Skin of body (tissue), 2 donors: ENCODE measurements around the gene DMAC1. TPM values are rescaled to one million over a fixed set of nuclear protein-coding genes. Genes with fewer than 3 reads are reported as not detected.

Experiments
- DNase-seq: peaks from one replicate; lab custom pipeline; 2025; lab: John Stamatoyannopoulos, UW
- total RNA-seq: library from RNA; depleted of rRNA; stranded (reverse); fragments of >200 nt; gene quantifications from one replicate; pipeline ENCODE4 v1.2.3, GENCODE V29; 2014

Gene DMAC1
- total RNA-seq, 1 donor from 2014 or later = 9.5 TPM

DNA sequence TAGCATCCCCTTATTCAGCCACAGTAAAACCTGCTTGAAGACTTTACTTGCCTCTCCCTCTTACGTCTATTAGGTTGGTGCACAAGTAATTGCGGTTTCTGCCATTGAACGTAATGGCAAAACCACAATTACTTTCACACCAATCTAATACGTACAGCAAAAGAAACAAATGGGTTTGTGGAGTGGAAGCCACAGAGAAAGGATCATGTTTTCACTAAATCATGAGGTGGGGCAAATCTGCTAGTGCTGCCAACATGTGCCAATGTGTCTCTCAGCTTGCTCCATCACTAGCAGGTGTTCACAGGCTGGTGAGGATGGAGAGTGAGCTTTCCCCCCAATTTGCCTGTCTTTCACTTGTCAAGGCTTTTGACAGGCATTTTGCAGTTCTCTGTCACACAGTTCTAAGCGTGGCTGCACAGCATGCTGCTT, 15.9 kb downstream of the DMAC1 start:
- no peak for DNase-seq

DNA sequence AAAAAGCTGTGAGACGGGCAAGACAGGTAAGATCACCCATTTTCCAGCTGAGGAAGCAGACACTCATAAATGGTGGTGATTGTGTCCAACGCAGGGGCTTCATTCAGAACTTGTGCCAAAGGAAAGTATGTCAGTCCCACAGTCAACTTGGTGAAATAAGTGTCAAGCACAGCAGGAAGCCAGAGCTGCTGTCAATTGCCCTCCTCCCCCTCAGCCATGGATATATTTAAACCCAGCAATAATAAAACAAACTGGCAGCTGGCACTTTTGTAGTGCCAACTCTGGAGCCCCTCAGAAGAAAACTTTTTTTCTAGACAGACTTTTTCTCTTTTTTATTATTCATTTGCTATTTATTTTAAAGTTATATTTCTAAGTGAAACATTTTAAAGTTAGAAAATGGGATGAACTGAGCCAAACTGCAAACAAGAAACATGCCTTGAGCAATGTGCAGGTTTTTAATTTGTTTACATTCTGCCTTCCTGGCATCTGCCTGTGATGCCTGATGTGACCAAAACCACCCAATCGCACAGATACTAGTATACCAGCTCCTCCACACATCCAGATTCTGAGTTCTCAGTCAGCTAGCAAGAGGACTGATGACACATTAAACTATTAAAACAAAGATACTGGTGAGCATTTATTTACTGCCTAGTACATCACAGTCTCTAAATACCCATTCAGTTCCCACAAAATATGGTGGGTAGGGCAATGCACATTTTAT, 17.0 kb downstream of the DMAC1 start:
- no peak for DNase-seq

DNA sequence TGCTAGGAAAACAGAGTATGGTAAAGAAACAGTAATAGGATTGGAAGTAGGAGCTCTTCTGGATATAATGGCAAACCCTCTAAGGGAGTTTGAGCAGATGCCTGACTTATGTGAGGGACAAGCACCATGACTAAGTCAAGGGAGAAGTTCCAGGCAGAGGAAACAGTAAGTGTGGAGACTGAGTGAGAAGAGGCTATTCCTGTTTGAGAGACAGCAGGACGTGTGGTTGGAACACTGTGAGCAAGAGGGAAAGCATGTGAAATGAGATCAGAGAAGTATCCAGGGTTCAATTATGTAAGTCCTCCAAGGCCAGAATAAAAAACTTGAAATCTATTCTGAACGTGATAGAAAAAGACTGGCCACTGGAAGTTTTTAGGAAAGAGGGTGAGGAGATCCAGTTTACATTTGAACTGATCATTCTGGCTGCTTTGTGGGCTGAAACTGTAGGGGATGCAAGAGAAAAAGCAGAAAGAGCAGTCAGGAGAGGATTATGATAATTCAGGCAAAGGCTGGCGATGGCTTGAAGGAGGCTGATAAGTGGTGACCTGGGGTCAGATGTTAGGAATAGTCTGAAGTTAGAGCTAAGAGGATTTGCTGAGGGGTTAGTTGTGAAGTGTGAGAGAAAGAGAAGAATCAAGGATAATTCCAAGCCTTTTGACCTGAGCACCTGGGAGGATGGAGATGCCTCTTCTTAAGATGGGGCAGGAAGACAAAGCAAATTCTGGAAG, 19.2 kb downstream of the DMAC1 start:
- no peak for DNase-seq

DNA sequence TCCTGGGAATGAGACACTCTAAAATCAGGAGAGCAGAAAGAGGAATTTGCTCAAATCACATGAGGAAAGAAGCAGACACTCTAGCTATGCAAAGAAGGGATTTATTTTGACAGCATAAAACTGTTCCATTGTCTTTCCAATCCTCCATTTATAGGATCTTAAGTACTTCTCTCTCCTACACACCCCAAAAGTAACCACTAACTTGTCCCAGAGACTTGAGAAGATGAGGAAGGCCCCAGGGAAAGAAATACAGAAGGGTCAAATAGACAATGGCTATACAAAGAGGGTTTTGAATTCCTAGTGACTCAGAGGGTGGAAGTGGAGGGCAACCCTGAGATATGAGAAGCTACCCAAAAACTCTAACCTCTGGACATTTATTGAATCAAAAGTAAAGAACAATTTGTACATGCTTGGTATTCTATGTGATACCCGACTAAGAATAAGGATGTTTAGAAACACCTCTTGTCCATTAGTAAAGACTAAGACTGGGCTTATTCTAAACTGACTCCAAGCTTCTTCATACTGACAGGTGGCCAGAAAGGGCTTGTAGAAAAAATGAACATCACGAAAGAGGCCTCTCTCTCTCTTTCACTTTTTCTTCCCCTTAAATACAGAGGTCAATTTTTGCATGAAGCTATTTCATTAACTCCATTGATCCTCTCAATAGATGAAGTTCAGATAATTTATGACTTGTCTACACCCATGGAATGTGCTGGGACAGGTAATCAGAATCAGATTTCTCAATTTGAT, 20.6 kb downstream of the DMAC1 start:
- DNase-seq = no peak

DNA sequence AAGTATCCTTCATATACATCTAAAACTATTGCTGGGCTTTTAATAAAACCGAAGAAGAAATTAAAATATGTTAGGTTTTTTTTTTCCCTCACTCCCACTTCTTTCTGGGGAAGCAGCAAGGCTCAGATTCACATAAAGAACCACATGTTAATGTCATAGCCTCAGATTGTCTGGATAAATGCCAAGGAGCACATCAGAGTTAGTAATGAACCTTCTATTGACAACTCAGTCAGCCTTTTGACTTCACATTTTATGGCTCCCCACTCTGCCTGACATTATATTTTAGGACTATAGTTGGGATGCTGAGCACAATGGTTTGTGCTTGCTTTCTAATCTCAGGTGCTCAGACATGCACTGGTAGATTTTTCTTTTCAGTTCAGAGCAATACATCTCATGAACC, 21.8 kb downstream of the DMAC1 start:
- DNase-seq = peak; percentile 42

DNA sequence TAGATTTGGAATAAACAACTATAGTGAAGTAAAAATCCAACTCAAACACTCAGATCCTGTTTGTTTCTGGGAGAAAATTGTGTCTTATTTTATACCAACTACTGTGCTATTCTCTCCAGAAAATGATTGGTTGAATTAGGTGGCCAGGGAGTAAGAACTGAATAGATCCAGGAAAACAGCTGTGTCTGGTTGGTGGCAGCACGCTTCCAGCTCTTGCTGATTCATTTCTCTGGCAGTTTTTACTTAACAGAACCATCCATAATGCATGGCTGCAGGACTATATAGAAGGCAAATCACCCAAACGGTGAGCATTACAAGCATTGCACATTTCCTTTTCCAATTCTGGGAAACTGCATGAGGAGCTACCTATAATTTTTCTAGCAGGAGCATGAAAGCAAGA, 29.5 kb downstream of the DMAC1 start:
- no peak for DNase-seq

DNA sequence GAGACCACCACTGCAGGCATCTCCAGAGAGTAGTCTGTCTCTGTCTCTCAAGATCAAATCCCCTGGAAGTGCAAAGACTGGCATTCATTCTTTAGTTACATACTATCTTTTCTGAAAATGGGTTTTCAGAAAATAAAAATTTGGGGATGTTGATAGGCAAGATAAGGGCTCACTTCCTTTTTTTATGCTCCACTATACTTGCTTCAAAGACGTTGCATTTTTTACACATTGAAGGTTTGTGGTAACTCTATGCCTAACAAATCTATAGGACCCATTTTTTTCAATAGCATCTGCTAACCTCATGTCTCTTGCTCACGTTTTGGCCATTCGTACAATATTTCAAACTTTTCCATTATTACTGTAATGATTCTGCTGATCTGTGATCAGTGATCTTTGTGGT, 37.0 kb downstream of the DMAC1 start:
- no peak for DNase-seq

DNA sequence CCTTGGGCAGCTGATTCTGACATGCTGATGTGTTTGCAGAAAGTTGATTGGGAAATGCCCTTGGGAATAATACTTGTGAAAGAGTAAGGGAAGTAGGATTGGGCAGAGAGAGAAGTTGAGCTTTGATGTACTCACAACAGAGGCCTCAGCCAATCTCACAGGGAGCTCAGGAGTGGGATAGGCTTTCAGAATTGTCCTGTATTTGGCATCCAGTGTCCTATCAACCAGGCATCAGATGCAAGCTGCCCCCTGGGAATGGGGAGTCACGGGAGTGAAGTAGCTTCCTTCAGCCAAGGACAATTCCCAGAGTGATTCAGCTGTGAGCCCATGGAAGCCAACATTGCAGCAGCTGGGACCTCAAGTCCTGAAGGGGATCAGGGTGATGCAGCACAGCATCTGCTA, 39.6 kb downstream of the DMAC1 start:
- DNase-seq = no peak

DNA sequence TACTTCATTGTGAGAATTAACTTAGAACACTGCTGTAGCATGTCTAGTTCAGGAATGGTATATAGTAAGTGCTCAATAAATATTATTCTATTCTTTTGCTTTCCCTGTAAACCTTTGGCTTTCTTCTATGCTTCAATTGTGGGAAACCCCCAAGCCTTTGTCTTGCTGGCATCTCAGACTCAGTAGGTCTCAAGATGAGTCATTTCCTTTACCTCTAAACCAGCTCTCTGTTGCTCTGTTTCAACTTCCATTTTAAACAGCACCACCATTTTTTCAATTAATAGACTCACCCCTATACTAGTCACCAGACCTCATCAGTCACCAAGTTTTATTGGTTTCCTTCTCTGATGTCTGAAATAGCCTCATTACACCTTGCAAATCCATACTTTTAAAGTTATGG, 43.5 kb downstream of the DMAC1 start:
- no peak for DNase-seq

DNA sequence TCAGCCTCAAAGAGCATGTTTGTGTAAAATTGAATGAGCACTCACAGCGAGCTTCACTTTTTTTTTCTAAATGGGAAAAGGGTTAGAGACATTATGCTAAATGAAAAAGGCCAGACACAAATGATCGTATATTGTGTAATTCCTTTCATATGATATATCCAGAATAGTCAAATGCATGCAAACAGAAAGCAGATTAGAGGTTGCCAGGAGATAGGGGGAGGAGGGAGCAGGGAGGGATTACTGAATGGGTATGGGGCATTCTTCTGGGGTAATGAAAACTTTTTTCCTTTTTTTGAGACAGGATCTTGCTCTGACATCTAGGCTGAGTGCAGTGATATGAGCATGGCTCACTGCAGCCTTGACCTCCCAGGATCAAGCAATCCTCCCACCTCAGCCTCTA, 47.1 kb downstream of the DMAC1 start:
- no peak for DNase-seq
